ENCODE measurements around the gene CPXM1. TPM values are rescaled to one million over a fixed set of nuclear protein-coding genes. Genes with fewer than 3 reads are reported as not detected.

CPXM1 gene
- total and polyA plus RNA-seq, 7 donors: 0.27 to 1.3 (median 0.44) TPM

- Histone ChIP-seq H3K27me3 (ENCODE audit: insufficient read depth in 3 of 3, low read length in 2 of 3) (peaks cover 0 to 86% (median 30%) of the 10 kb centered on the region in 3 donors), H3K4me1 (no peaks in the 10 kb centered on the region), H3K36me3 (ENCODE audit: insufficient read depth in 1 of 2, low read depth in 1 of 2) (no peaks in the 10 kb centered on the region), H3K4me3 (no peak overlapping the region), H3K27ac (no peak overlapping the region), H3K9me3 (no peaks in the 10 kb centered on the region)
- intact Hi-C loops (cut with DNase I): no loop called here
- ATAC-seq (no peak), DNase-seq (no peak)
- WGBS, 3 donors: 10 to 16% (median 13%) methylated on average over 22 of the region's 22 CpGs
- no peak for TF ChIP-seq CTCF (IDR thresholded peaks at IDR 0.05)
These were observed 5.4 kb upstream of the CPXM1 start for GRCh38 chr20:2805689-2806350.

GRCh38 chr20:2804852-2805688, 4.6 kb upstream of the CPXM1 start:
- TF ChIP-seq CTCF (IDR thresholded peaks at IDR 0.05): no peak
- Histone ChIP-seq H3K9me3 (no peaks in the 10 kb centered on the region), H3K36me3 (ENCODE audit: insufficient read depth in 1 of 2, low read depth in 1 of 2) (no peaks in the 10 kb centered on the region), H3K27ac (no peak overlapping the region), H3K4me3 (no peak overlapping the region), H3K27me3 (ENCODE audit: insufficient read depth in 3 of 3, low read length in 2 of 3) (peaks cover 0 to 94% (median 33%) of the 10 kb centered on the region in 3 donors), H3K4me1 (no peaks in the 10 kb centered on the region)
- DNase-seq (no peak), ATAC-seq (no peak)
- 6 to 10% (median 9%) methylated on average over 39 to 49 of the region's 49 CpGs for WGBS, 3 donors
- intact Hi-C loops (cut with DNase I): no loop called here

- TF ChIP-seq CTCF (IDR thresholded peaks at IDR 0.05): no peak
- 46 to 54% (median 51%) methylated on average over 15 to 16 of the region's 16 CpGs for WGBS, 3 donors
- H3K36me3 ChIP-seq (ENCODE audit: insufficient read depth in 1 of 2, low read depth in 1 of 2): no peaks in the 10 kb centered on the region
- no peak overlapping the region for H3K27ac ChIP-seq
- DNase-seq (no peak), ATAC-seq (no peak)
- no peak overlapping the region for H3K4me3 ChIP-seq
- intact Hi-C loops (cut with DNase I): no loop called here
- H3K9me3 ChIP-seq: no peaks in the 10 kb centered on the region
- no peaks in the 10 kb centered on the region for H3K4me1 ChIP-seq
- peaks cover 0 to 100% (median 39%) of the 10 kb centered on the region in 3 donors for H3K27me3 ChIP-seq (ENCODE audit: insufficient read depth in 3 of 3, low read length in 2 of 3)
These were observed 3.8 kb upstream of the CPXM1 start for GRCh38 chr20:2804041-2804828.

- ATAC-seq (no peak), DNase-seq (no peak)
- intact Hi-C loops (cut with DNase I): no loop called here
- Histone ChIP-seq H3K9me3 (no peaks in the 10 kb centered on the region), H3K27me3 (ENCODE audit: insufficient read depth in 3 of 3, low read length in 2 of 3) (peaks cover 0 to 92% (median 38%) of the 10 kb centered on the region in 3 donors), H3K4me3 (no peak overlapping the region), H3K4me1 (no peaks in the 10 kb centered on the region), H3K36me3 (ENCODE audit: insufficient read depth in 1 of 2, low read depth in 1 of 2) (no peaks in the 10 kb centered on the region), H3K27ac (no peak overlapping the region)
- WGBS, 3 donors: 11 to 14% (median 11%) methylated on average over 13 of the region's 13 CpGs
- TF ChIP-seq CTCF (IDR thresholded peaks at IDR 0.05): no peak
These were observed 880 bp upstream of the CPXM1 start for GRCh38 chr20:2801286-2801728.
